Hepatocyte (in vitro differentiated cells): ENCODE measurements around the gene RUNX1. TPM values are rescaled to one million over a fixed set of nuclear protein-coding genes. Genes with fewer than 3 reads are reported as not detected.

Experiments used
- DNase-seq: peaks from one replicate; pipeline ENCODE4 v3.0.0-alpha.2; 2016; ENCODE audit warnings: low spot score
- H2AFZ ChIP-seq: fragments of 200-600 bp; sonication (generic); 2 replicates; pipeline ENCODE4 v1.6.0; 2016; ENCODE audit warnings: antibody characterized with exemption, mild to moderate bottlenecking
- H3K27ac ChIP-seq: fragments of 200-600 bp; sonication (generic); 2 replicates; pipeline ENCODE4 v1.5.1; 2016; ENCODE audit warnings: mild to moderate bottlenecking
- H3K27me3 ChIP-seq: fragments of 200-600 bp; sonication (generic); 2 replicates; pipeline ENCODE4 v1.6.1; 2016
- H3K36me3 ChIP-seq: fragments of 200-600 bp; sonication (generic); replicated peaks from 2 replicates; pipeline ENCODE4 v1.5.1; 2016; ENCODE audit warnings: low read depth; ENCODE audit not compliant: insufficient read depth
- H3K4me1 ChIP-seq: fragments of 200-600 bp; sonication (generic); 2 replicates; pipeline ENCODE4 v1.5.1; 2016; ENCODE audit warnings: mild to moderate bottlenecking, moderate library complexity; ENCODE audit not compliant: insufficient read depth
- H3K4me2 ChIP-seq: fragments of 200-600 bp; sonication (generic); 2 replicates; pipeline ENCODE4 v1.6.0; 2016
- H3K4me3 ChIP-seq: fragments of 200-600 bp; sonication (generic); 2 replicates; pipeline ENCODE4 v1.5.1; 2016; ENCODE audit warnings: mild to moderate bottlenecking
- H3K79me2 ChIP-seq: fragments of 200-600 bp; sonication (generic); 2 replicates; pipeline ENCODE4 v1.6.0; 2017; ENCODE audit warnings: mild to moderate bottlenecking
- H3K9me2 ChIP-seq: fragments of 200-600 bp; sonication (generic); replicated peaks from 2 replicates; pipeline ENCODE4 v1.6.0; 2017; ENCODE audit warnings: mild to moderate bottlenecking; ENCODE audit not compliant: insufficient read depth
- H3K9me3 ChIP-seq: fragments of 200-600 bp; sonication (generic); 2 replicates; pipeline ENCODE4 v1.5.1; 2016; ENCODE audit warnings: low read depth, mild to moderate bottlenecking
- H4K20me1 ChIP-seq: fragments of 200-600 bp; sonication (generic); 2 replicates; pipeline ENCODE4 v1.6.0; 2016; ENCODE audit warnings: mild to moderate bottlenecking; ENCODE audit not compliant: insufficient read depth, poor library complexity, severe bottlenecking
- CTCF ChIP-seq: fragments of 200-600 bp; sonication (generic); IDR thresholded peaks from 2 replicates; pipeline ENCODE4 v1.5.1; 2016; ENCODE audit warnings: antibody characterized with exemption, mild to moderate bottlenecking; ENCODE audit not compliant: poor library complexity
- EZH2 ChIP-seq: fragments of 200-600 bp; sonication (generic); IDR thresholded peaks from 2 replicates; pipeline ENCODE4 v1.6.1; 2016; ENCODE audit warnings: antibody characterized with exemption, mild to moderate bottlenecking, borderline replicate concordance
- EZH2phosphoT487 ChIP-seq: fragments of 200-600 bp; sonication (generic); IDR thresholded peaks from one replicate; pipeline ENCODE4 v1.6.1; 2018; ENCODE audit warnings: antibody characterized with exemption, mild to moderate bottlenecking, low read depth, moderate library complexity; ENCODE audit not compliant: unreplicated experiment, severe bottlenecking
- WGBS: methylation state at CpG from one replicate; pipeline ENCODE4 v1.1.6; 2016; ENCODE audit warnings: low lambda C conversion rate; ENCODE audit errors: missing lambda C conversion rate; 5-methylcytosine and 5-hydroxymethylcytosine counted together
- polyA plus RNA-seq: library from polyadenylated mRNA; unstranded; fragments of >200 nt; fragmentation: Nextera tagmentation; extraction: Ambion mirVana; gene quantifications from 2 replicates; pipeline ENCODE4 v1.2.1, GENCODE V29; 2016
- total RNA-seq: library from RNA; depleted of rRNA; stranded (reverse); fragments of >200 nt; gene quantifications from 2 replicates; pipeline ENCODE4 v1.2.3, GENCODE V29; 2014

RUNX1 gene
- total and polyA plus RNA-seq, 2 experiments from 2014 or later = 8.5 to 10.9 TPM

GRCh38 chr21:34850166-34850690 lies 198.9 kb downstream of the RUNX1 start:
- Histone ChIP-seq H2AFZ (no peak overlapping the region), H3K79me2 (peaks cover 2% of the 10 kb centered on the region), H3K36me3 (no peaks in the 10 kb centered on the region), H3K4me3 (no peak overlapping the region), H3K9me2 (no peaks in the 10 kb centered on the region), H4K20me1 (no peaks in the 10 kb centered on the region), H3K27ac (no peak overlapping the region), H3K4me1 (peaks cover 18% of the 10 kb centered on the region), H3K9me3 (no peaks in the 10 kb centered on the region), H3K4me2 (no peak overlapping the region), H3K27me3 (no peaks in the 10 kb centered on the region)
- 90% methylated on average over 11 of the region's 11 CpGs for WGBS
- TF ChIP-seq CTCF (no peak), EZH2 (no peak), EZH2phosphoT487 (no peak)
- DNase-seq = no peak

- H3K36me3 ChIP-seq = no peaks in the 10 kb centered on the region
- TF ChIP-seq EZH2 = no peak
- no peak for TF ChIP-seq EZH2phosphoT487
- TF ChIP-seq CTCF = no peak
- peak; percentile 58 for DNase-seq
Observed at GRCh38 chr21:34846601-34847112, 202.4 kb downstream of the RUNX1 start.

GRCh38 chr21:34845521-34846451 lies 203.3 kb downstream of the RUNX1 start:
- H3K36me3 ChIP-seq = no peaks in the 10 kb centered on the region

More at GRCh38 chr21:34846601-34847112, 202.4 kb downstream of the RUNX1 start:
- peaks cover 15% of the 10 kb centered on the region for H3K79me2 ChIP-seq
- H3K4me2 ChIP-seq = peak overlapping the region; percentile 51
- no peak overlapping the region for H2AFZ ChIP-seq
- H3K4me3 ChIP-seq = no peak overlapping the region
- no peaks in the 10 kb centered on the region for H4K20me1 ChIP-seq
- no peaks in the 10 kb centered on the region for H3K9me3 ChIP-seq
- peak overlapping the region; percentile 94 for H3K27ac ChIP-seq
- no peaks in the 10 kb centered on the region for H3K27me3 ChIP-seq
- WGBS = 21% methylated on average over 11 of the region's 11 CpGs
- no peaks in the 10 kb centered on the region for H3K9me2 ChIP-seq
- H3K4me1 ChIP-seq = peaks cover 29% of the 10 kb centered on the region

More at GRCh38 chr21:34845521-34846451, 203.3 kb downstream of the RUNX1 start:
- Histone ChIP-seq H4K20me1 (no peaks in the 10 kb centered on the region), H3K4me2 (peak overlapping the region; percentile 51), H2AFZ (no peak overlapping the region), H3K4me3 (no peak overlapping the region), H3K79me2 (peaks cover 22% of the 10 kb centered on the region), H3K27ac (peak overlapping the region; percentile 94), H3K9me2 (no peaks in the 10 kb centered on the region), H3K27me3 (no peaks in the 10 kb centered on the region), H3K9me3 (no peaks in the 10 kb centered on the region), H3K4me1 (peaks cover 29% of the 10 kb centered on the region)
- WGBS = 38% methylated on average over 8 of the region's 8 CpGs
- peak; percentile 61 for DNase-seq
- no peak for TF ChIP-seq EZH2phosphoT487
- TF ChIP-seq CTCF = no peak
- no peak for TF ChIP-seq EZH2
